ENCODE measurements around the gene S100PBP. TPM values are rescaled to one million over a fixed set of nuclear protein-coding genes. Genes with fewer than 3 reads are reported as not detected.

The S100PBP gene
- total and polyA plus RNA-seq, 2 of the 13 experiments (the other 11 are each of a cell fraction or from before 2014, with no cell fraction given) = 20.4 to 26.1 TPM

- TF ChIP-seq, protein P1, sequence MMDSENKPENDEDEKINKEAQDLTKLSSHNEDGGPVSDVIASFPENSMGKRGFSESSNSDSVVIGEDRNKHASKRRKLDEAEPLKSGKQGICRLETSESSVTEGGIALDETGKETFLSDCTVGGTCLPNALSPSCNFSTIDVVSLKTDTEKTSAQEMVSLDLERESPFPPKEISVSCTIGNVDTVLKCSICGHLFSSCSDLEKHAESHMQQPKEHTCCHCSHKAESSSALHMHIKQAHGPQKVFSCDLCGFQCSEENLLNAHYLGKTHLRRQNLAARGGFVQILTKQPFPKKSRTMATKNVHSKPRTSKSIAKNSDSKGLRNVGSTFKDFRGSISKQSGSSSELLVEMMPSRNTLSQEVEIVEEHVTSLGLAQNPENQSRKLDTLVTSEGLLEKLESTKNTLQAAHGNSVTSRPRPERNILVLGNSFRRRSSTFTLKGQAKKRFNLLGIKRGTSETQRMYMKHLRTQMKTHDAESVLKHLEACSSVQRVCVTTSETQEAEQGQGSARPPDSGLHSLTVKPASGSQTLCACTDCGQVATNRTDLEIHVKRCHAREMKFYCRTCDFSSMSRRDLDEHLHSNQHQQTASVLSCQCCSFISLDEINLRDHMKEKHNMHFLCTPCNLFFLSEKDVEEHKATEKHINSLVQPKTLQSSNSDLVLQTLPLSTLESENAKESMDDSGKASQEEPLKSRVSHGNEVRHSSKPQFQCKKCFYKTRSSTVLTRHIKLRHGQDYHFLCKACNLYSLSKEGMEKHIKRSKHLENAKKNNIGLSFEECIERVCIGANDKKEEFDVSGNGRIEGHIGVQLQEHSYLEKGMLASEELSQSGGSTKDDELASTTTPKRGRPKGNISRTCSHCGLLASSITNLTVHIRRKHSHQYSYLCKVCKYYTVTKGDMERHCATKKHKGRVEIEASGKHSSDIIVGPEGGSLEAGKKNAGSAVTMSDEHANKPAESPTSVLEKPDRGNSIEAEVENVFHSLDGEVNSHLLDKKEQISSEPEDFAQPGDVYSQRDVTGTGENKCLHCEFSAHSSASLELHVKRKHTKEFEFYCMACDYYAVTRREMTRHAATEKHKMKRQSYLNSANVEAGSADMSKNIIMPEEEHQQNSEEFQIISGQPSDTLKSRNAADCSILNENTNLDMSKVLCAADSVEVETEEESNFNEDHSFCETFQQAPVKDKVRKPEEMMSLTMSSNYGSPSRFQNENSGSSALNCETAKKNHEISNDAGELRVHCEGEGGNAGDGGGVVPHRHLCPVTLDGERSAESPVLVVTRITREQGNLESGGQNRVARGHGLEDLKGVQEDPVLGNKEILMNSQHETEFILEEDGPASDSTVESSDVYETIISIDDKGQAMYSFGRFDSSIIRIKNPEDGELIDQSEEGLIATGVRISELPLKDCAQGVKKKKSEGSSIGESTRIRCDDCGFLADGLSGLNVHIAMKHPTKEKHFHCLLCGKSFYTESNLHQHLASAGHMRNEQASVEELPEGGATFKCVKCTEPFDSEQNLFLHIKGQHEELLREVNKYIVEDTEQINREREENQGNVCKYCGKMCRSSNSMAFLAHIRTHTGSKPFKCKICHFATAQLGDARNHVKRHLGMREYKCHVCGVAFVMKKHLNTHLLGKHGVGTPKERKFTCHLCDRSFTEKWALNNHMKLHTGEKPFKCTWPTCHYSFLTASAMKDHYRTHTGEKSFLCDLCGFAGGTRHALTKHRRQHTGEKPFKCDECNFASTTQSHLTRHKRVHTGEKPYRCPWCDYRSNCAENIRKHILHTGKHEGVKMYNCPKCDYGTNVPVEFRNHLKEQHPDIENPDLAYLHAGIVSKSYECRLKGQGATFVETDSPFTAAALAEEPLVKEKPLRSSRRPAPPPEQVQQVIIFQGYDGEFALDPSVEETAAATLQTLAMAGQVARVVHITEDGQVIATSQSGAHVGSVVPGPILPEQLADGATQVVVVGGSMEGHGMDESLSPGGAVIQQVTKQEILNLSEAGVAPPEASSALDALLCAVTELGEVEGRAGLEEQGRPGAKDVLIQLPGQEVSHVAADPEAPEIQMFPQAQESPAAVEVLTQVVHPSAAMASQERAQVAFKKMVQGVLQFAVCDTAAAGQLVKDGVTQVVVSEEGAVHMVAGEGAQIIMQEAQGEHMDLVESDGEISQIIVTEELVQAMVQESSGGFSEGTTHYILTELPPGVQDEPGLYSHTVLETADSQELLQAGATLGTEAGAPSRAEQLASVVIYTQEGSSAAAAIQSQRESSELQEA (CRISPR knock-in tag; IDR thresholded peaks at IDR 0.05; ENCODE audit: not compliant biosample characterization) = peak; percentile 98
- peak; percentile 89 for TF ChIP-seq EED (CRISPR knock-in tag; IDR thresholded peaks at IDR 0.05)
- TF ChIP-seq, protein P2, sequence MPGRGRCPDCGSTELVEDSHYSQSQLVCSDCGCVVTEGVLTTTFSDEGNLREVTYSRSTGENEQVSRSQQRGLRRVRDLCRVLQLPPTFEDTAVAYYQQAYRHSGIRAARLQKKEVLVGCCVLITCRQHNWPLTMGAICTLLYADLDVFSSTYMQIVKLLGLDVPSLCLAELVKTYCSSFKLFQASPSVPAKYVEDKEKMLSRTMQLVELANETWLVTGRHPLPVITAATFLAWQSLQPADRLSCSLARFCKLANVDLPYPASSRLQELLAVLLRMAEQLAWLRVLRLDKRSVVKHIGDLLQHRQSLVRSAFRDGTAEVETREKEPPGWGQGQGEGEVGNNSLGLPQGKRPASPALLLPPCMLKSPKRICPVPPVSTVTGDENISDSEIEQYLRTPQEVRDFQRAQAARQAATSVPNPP (CRISPR knock-in tag; IDR thresholded peaks at IDR 0.05) = peak; percentile 84; the same call in 1 of the 2 replicates
- TF ChIP-seq MTA1 (CRISPR knock-in tag; IDR thresholded peaks at IDR 0.05; ENCODE audit: borderline replicate concordance) = 0 out of 2 replicates have a peak, but pooled peaks have one; percentile 35
- TF ChIP-seq RBM22 (optimal IDR thresholded peaks at IDR 0.05; ENCODE audit: low read length) = no peak
- peak; percentile 95 for TF ChIP-seq ZNF138 (CRISPR knock-in tag; IDR thresholded peaks at IDR 0.05; ENCODE audit: low read depth)
- TF ChIP-seq AGO1 (IDR thresholded peaks at IDR 0.05; ENCODE audit: low read depth, low read length, poor library complexity, severe bottlenecking) = no peak
- TF ChIP-seq ZNF567 (CRISPR knock-in tag; IDR thresholded peaks at IDR 0.05; ENCODE audit: borderline replicate concordance) = peak; percentile 63; the same call in 1 of the 2 replicates
- peak; percentile 92; the same call in 1 of the 2 replicates for TF ChIP-seq ZNF17 (CRISPR knock-in tag; IDR thresholded peaks at IDR 0.05)
- no peak; the same call in 1 of the 2 replicates for TF ChIP-seq RBAK (CRISPR knock-in tag; IDR thresholded peaks at IDR 0.05)
- TF ChIP-seq MLLT10 (CRISPR knock-in tag; IDR thresholded peaks at IDR 0.05) = no peak
- peak; percentile 78 for TF ChIP-seq ETV5 (CRISPR knock-in tag; IDR thresholded peaks at IDR 0.05; ENCODE audit: borderline replicate concordance)
- peak; percentile 70; the same call in 1 of the 2 replicates for TF ChIP-seq ESRRA (CRISPR knock-in tag; IDR thresholded peaks at IDR 0.05; ENCODE audit: low read depth)
- no peak for TF ChIP-seq ZMYM3 (CRISPR knock-in tag; IDR thresholded peaks at IDR 0.05)
- TF ChIP-seq ELF4 (CRISPR knock-in tag; IDR thresholded peaks at IDR 0.05; ENCODE audit: borderline replicate concordance) = peak; percentile 69; the same call in 1 of the 2 replicates
- no peak for TF ChIP-seq ZNF383 (CRISPR knock-in tag; IDR thresholded peaks at IDR 0.05; ENCODE audit: borderline replicate concordance)
- no peak for TF ChIP-seq SUZ12 (IDR thresholded peaks at IDR 0.05; ENCODE audit: low read depth, low read length)
- 0 out of 2 replicates have a peak, but pooled peaks have one; percentile 62 for TF ChIP-seq CERS6 (CRISPR knock-in tag; IDR thresholded peaks at IDR 0.05)
Measured at GRCh38 chr1:32886004-32886827, 68.8 kb downstream of the S100PBP start, which contains the start of gene HPCA (continued).
